ENCODE measurements around the gene CACNG1. TPM values are rescaled to one million over a fixed set of nuclear protein-coding genes. Genes with fewer than 3 reads are reported as not detected.

Gene CACNG1
- total RNA-seq, 1 experiment from 2014 or later = not detected

GRCh38 chr17:67032382-67032781 lies 12.0 kb upstream of the CACNG1 start:
- peaks cover 36% of the 10 kb centered on the region for H3K27me3 Mint-ChIP-seq (ENCODE audit: insufficient read depth, unreplicated experiment)
- H3K27ac Mint-ChIP-seq (ENCODE audit: low read depth, unreplicated experiment) = no peak overlapping the region
- ChIA-PET CTCF (interaction anchor here (0.5 kb wide), 1 partner anchor 778 kb away, joined by 4 read pairs; no protein-coding TSS in a partner anchor), POLR2A (interaction anchor here (0.6 to 0.7 kb wide), 2 partner anchors 199 to 357 kb away, joined by 3 read pairs; no protein-coding TSS in a partner anchor)
- no peaks in the 10 kb centered on the region for H3K4me1 Mint-ChIP-seq (ENCODE audit: insufficient read depth, unreplicated experiment)
- DNase-seq (ENCODE audit: unreplicated experiment) = no peak
- H3K9me3 Mint-ChIP-seq (ENCODE audit: unreplicated experiment) = no peaks in the 10 kb centered on the region
- no peak overlapping the region for H3K4me3 Mint-ChIP-seq (ENCODE audit: unreplicated experiment)
- intact Hi-C loops (cut with micrococcal nuclease) = no loop called here
- no peaks in the 10 kb centered on the region for H3K36me3 Mint-ChIP-seq (ENCODE audit: insufficient read depth, unreplicated experiment)
- BruUV-seq (replicated peaks) = no TSS peak
- no peak for TF ChIP-seq CTCF (IDR thresholded peaks at IDR 0.05; ENCODE audit: unreplicated experiment)

GRCh38 chr17:67032985-67033384 lies 11.4 kb upstream of the CACNG1 start:
- no peaks in the 10 kb centered on the region for H3K9me3 Mint-ChIP-seq (ENCODE audit: unreplicated experiment)
- no peak overlapping the region for H3K4me3 Mint-ChIP-seq (ENCODE audit: unreplicated experiment)
- POLR2A ChIA-PET = no interaction called here
- H3K36me3 Mint-ChIP-seq (ENCODE audit: insufficient read depth, unreplicated experiment) = no peaks in the 10 kb centered on the region
- peaks cover 42% of the 10 kb centered on the region for H3K27me3 Mint-ChIP-seq (ENCODE audit: insufficient read depth, unreplicated experiment)
- TF ChIP-seq CTCF (IDR thresholded peaks at IDR 0.05; ENCODE audit: unreplicated experiment) = no peak
- no peaks in the 10 kb centered on the region for H3K4me1 Mint-ChIP-seq (ENCODE audit: insufficient read depth, unreplicated experiment)
- intact Hi-C loops (cut with micrococcal nuclease) = no loop called here
- no TSS peak for BruUV-seq (replicated peaks)
- H3K27ac Mint-ChIP-seq (ENCODE audit: low read depth, unreplicated experiment) = no peak overlapping the region
- no peak for DNase-seq (ENCODE audit: unreplicated experiment)
- CTCF ChIA-PET = interaction anchor here (0.5 kb wide), 1 partner anchor 778 kb away, joined by 4 read pairs; no protein-coding TSS in a partner anchor

GRCh38 chr17:67033613-67034012 lies 10.7 kb upstream of the CACNG1 start:
- no TSS peak for BruUV-seq (replicated peaks)
- DNase-seq (ENCODE audit: unreplicated experiment) = no peak
- Mint-ChIP-seq H3K27me3 (ENCODE audit: insufficient read depth, unreplicated experiment) (peaks cover 48% of the 10 kb centered on the region), H3K4me1 (ENCODE audit: insufficient read depth, unreplicated experiment) (no peaks in the 10 kb centered on the region), H3K9me3 (ENCODE audit: unreplicated experiment) (no peaks in the 10 kb centered on the region), H3K4me3 (ENCODE audit: unreplicated experiment) (no peak overlapping the region), H3K27ac (ENCODE audit: low read depth, unreplicated experiment) (no peak overlapping the region), H3K36me3 (ENCODE audit: insufficient read depth, unreplicated experiment) (no peaks in the 10 kb centered on the region)
- intact Hi-C loops (cut with micrococcal nuclease) = no loop called here
- ChIA-PET CTCF (interaction anchor here (0.7 kb wide), 1 partner anchor 246 kb away, joined by 3 read pairs; no protein-coding TSS in a partner anchor), POLR2A (no interaction called here)
- TF ChIP-seq CTCF (IDR thresholded peaks at IDR 0.05; ENCODE audit: unreplicated experiment) = no peak

- no peaks in the 10 kb centered on the region for H3K36me3 Mint-ChIP-seq (ENCODE audit: insufficient read depth, unreplicated experiment)
- no peak for TF ChIP-seq CTCF (IDR thresholded peaks at IDR 0.05; ENCODE audit: unreplicated experiment)
- peaks cover 52% of the 10 kb centered on the region for H3K27me3 Mint-ChIP-seq (ENCODE audit: insufficient read depth, unreplicated experiment)
- intact Hi-C loops (cut with micrococcal nuclease) = no loop called here
- no peaks in the 10 kb centered on the region for H3K9me3 Mint-ChIP-seq (ENCODE audit: unreplicated experiment)
- H3K4me3 Mint-ChIP-seq (ENCODE audit: unreplicated experiment) = no peak overlapping the region
- CTCF ChIA-PET = no interaction called here
- no peak for DNase-seq (ENCODE audit: unreplicated experiment)
- no peak overlapping the region for H3K27ac Mint-ChIP-seq (ENCODE audit: low read depth, unreplicated experiment)
- POLR2A ChIA-PET = no interaction called here
- BruUV-seq (replicated peaks) = no TSS peak
- no peaks in the 10 kb centered on the region for H3K4me1 Mint-ChIP-seq (ENCODE audit: insufficient read depth, unreplicated experiment)
These were observed 8.9 kb upstream of the CACNG1 start for GRCh38 chr17:67035131-67036083.

Measured in MCF 10A (cell line).